Stimulated activated CD8-positive, alpha-beta memory T cell treated with anti-CD3 and anti-CD28 coated beads, Interleukin-4, amount 100 ng/mL, for 1 hour (primary cell): ENCODE results near the gene OSTF1.

Experiments used
- DNase-seq, 2 donors: peaks; one replicate each; pipeline ENCODE4 v3.0.0-alpha.2; 2020; ENCODE audit warnings: low read depth in 2 of 2, low spot score in 1 of 2

OSTF1 gene

DNA sequence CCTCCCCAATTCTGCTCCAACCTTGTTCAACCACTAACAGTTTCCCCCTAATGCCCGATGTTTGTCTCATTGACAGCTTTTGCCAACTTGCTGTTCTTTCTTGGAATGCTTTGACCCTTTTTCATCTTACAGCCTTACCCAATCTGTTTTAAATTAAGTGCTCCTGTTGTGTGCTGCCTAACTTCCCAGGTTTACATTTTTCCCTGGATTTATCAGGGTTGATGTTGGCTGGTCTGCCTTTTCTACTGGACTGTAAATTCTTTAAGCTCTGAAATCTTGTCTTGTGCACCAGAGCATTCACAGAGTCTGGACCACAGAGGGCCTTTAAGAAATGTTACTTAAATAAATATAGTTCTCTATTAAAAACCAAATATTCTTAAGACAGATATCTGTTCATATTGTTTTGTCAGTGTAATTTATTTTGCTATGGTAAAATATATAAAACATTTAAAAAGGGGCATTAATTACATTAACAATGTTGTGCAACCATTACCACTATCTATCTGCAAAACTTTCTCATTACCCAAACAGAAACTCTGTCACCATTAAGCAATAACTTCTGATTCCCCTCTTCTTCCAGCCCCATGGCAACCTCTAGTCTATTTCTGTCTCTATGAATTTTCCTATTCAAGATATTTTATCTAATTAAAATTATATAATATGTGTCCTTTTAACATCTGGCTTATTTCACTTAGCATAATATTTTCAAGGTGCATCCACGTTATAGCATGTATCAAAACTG, 73.0 kb downstream of the OSTF1 start:
- no peak for DNase-seq

DNA sequence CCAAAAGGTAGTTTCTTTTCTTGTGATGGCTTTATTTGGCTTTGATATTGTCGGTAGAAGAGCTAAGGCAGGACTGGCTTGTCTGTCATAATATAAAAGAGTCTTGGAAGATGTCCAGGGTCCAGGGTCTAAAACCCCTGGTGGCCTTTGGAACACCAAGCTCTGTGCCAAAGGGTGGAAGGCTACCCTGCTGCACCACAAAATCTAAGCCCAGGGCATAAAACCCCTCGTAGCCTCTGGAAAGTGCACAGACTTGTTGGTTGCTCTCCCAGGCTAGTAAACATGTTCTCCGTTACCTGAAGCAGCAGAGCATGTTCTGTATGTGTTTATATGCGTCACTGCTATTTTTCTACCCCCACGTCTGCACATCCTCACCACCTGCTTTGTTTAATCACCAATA, 75.5 kb downstream of the OSTF1 start:
- DNase-seq: no peak

DNA sequence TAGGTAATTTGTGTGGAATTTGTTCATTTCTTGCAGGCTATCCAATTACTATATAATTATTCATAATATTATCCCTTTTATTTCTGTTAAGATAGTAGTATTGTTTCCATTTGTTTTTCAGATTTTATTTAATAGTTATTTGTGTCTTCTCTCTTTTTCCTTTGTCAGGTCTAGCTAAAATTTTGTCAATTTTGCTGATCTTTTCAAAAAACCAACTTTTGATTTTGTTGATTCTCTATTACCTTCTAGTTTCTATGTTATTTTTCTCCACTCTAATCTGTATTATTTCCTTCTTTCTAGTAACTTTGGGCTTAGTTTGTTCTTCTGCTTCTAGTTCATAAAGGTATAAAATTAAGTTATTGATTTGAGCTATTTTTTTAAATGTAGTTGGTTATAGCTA, 76.3 kb downstream of the OSTF1 start:
- no peak for DNase-seq

DNA sequence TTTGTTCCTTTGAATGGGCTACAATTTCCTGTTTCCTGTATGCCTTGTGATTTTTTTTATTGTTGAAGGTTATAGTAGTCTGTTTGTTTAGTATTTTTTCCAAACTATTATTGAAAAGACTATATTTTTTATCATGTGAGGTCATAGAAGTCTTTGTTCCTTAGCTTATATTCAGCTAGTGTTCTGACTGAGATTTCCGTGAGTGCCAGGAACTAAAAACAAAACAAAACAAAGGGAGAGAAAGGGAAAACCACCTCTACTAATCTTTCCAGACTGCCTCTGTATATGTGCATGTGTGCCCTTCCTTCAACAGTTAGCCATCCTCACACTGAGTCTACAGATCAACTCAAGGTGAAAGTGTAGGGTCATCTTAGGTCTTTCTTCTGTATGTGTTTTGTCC, 79.0 kb downstream of the OSTF1 start:
- DNase-seq: no peak

DNA sequence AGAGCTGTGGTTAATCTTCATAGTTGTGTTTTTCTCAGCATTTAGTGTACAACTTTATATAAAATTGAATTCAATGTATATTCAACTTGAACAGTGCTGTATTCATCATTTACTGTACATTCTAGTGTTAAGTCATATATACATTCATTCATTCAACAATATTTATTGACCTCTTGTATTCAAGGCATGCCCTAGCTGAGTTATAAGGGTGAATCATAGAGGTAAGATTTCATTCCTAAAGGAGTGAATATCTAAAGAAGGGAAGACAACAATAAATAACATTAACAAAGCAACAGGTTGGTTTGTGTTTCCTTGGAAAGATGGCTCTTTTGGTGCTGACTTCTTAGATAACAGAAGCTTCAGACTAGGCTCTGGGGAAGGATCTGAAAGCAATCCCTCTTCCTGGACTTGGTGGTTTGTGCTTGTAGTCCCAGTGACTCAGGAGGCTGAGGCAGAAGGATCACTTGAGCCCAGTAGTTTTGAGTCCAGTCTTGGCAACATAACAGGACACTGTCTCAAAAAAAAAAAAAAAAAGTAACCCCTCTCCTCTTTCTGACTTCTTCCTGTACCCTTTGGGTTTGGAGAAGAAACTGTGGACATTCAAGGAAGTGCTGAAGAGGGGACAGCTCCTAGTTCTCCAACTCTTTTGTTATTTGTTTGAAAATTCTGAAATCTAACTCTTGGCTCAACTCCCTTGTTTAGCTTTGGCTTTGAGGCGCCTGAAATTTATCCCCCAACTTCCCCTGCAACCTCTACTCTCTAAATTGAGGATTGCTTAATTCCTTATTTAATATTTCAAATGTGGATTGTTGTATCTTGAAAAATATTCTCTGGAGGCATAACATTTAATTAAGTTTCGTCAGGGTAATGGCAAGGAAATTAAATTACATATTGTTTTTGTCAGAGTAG, 80.2 kb downstream of the OSTF1 start:
- no peak for DNase-seq

DNA sequence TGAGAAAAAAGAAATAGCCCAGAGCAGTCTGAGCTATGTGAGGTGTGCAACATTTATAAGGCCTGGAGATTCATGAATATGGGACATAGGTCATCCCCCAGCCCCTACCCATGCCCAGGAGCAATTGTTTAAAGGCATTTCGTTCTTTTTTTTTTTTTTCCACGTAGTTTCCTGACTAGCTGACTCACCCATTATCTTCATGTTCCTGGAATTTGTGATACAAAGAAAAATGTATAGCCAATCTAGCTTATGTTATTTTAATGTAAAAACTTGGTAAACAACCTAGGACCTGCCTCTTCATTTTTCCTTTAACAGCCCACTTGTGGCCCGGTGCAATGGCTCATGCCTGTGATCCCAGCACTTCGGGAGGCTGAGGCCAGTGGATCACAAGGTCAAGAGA, 81.3 kb downstream of the OSTF1 start:
- no peak for DNase-seq

DNA sequence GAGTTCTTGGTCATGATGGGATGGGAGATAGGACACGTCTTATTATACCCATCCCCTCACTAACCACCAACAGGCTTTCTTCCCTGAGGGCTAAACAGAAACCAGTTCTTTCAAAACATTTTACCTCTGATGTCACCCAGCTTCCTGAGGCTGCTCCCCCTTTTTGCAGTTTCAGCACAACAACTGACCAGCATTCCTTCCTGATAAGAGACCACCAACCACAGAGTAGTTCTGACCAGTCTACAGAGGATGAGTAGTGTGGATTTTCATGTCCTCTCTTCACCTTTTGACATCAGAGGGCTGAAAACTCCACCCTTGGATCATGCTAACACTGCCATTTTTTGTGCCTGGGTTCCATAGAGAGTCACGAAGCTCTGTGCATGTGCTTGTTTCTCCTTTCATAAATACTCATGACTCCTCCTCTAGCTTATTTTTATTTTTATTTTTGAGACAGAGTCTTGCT, 82.6 kb downstream of the OSTF1 start:
- no peak for DNase-seq

DNA sequence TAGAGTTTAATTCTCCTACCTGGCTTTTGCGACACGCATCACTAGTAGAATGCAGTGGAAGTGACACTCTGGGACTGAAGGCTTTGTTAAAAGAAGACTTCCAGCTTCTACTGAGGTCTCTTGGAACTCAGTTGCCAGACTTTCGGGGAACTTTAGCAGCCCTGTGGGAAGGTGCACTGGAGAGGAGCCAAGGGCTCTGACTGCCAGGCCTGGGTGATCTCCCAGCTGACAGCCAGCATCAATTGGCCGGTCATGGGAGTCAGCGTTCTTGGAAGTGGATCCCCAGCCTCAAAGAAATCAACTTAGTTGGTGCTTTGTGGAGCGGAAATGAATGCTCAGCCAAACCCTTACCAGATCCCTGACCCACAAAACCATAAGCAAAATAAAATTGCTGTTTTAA, 87.1 kb downstream of the OSTF1 start:
- DNase-seq: no peak

DNA sequence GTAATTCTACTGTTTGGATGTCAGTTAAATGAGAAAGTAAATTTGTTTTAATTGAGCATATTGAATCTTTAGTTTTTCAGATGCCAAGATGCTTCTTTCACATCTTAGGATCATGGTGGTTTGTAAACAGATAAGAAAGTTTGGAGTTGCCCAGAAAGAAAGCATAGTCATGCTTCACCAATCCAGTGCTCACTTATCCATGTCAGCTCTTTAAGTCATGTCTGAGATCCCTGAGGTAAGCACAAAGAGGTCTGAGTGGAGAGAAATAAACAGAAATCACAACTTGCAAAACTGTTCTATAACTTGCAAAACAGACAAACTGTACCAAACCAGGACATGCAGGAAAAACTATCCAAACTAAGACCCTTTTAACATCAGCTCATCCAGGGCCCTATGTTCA, 87.7 kb downstream of the OSTF1 start:
- no peak for DNase-seq

DNA sequence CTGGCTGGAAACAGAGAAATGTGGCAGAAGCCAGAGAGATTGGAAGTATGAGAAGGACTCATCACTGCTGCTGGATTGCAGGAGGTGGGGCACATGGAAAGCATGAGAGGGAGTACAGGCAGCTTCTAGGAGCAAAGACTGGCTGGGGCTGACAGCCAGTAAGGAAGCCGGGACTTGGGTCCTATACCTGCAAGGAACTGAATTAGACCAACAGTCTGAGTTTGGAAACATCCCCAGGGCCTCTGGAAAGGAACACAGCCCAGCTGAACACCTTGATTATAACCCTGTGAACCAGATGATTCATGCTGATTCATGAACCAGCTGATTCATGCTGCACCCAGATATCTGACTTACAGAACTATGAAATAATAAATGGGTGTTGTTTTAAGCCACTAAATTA, 93.4 kb downstream of the OSTF1 start:
- no peak for DNase-seq

DNA sequence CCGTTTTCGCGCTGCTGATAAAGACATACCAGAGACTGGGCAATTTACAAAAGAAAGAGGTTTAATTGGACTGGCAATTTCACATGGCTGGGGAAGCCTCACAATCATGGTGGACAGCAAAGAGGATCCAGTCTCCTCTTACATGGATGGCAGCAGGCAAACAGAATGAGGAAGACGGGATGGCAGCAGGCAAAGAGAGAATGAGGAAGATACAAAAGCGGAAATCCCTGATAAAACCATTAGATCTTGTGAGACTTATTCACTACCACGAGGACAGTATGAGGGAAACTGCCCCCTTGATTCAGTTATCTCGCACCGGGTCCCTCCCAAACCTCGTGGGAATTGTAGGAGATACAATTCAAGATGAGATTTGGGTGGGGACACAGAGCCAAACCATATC, 95.0 kb downstream of the OSTF1 start:
- DNase-seq: no peak

DNA sequence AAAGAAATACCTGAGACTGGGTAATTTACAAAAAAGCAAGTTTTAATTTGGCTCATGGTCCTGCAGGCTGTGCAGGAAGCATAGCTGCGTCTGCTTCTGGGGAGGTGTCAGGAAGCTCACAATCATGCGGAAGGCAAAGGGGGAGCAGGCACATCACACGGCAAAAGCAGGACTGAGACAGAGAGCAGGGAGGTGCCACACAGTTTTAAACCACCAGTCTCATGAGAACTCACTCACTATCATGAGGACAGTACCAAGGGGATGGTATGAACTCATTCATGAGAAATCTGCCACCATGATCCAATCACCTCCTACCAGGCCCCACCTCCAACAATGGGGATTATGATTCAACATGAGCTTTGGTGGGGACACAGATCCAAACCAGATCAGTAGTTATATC, 96.2 kb downstream of the OSTF1 start:
- no peak for DNase-seq

DNA sequence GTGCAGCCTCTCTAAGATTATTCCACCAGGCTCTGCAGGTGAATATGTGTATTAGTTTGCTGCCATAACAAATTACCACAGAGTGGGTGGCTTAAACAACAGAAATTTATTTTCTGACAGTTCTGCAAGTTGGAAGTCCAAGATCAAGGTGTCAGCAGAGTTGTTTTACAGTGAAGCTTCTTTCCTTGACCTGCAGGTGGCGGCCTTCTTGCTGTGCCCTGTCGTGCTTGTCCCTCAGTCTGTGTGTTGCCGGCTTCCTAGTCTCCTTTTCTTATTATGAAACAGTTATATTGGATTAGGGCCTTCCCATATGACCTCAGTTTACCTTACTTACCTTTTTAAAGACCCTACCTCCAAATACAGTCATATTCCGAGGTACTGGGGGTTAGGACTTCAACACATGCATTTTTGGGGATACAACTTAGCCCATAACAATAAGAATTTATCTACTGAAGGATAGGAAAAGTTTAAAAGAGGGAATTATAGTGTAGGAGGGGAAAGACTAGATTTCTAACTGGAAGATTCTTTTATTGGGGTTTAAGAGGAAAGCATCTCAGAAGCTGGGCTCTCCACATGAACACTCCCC, 97.4 kb downstream of the OSTF1 start:
- DNase-seq: peak in 1 of 2 donors; percentile 10

DNA sequence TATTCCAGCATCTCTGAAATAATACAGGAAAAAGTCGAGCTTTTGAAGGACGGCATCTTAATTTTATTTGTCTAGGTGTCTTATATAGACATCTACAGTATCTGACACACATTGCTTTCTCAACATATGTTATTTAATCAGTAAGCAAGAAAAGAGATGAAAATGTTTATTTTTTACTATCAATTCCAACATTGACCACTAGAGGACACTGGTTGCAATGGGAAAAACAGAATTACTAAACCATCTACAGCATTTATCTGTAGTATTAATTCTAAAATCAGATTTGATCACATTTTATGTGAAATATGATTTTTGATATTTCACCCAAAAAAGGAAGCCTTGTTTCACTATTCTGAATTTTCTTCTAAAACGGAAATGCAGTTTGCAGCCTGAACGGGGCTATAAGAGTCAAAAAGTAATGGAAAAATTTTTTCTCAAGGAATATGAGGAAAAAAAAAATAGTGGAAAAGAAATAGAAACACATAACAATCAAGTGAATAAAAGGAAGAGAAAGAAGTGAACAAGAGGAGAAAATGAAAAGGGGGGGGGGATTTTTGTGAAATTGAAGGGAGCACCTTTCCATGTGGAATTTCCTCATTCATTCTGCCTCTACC, 98.6 kb downstream of the OSTF1 start:
- DNase-seq: no peak

DNA sequence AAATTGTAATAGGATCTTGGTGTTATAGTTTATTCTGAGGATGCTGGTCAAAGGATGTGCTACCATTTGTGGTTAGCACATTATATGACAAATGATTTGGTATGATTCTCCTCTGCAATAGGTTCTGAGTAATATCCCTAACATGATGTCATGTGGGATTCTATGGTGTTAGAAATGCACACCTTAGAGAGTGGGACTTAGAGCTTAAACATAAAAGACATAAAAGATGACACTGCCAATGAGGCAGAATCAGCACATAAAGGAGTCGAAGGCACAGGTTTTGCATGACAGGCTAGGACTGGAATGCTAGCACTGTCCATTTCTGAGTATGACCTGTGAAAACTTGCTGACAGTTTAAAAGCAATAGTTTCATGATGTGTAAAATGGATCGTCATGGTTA, 100.4 kb downstream of the OSTF1 start:
- DNase-seq: no peak

DNA sequence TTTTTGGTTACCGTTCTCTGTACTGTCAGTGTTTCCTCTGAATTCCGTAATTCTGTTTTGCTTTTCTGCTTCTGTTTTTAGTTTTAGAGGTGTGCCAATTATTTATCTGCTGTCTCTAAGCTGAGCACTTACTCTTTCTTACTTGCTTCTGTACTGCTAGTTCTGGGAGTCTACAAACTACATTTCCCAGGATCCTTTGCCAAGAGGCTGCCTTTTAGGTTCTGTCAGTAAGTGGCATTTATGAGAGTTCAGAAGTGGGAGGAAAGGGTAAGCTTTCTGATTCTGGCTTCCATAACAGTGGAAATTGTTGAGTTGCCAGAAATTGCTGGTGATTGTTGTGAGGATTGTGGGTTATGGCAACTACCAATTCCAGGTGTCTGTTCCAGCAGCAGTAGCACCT, 102.4 kb downstream of the OSTF1 start:
- DNase-seq: no peak
